ENCODE results near the gene C19orf73.
"Not testable (repeated sequence)": the region's sequence is repeated elsewhere in the genome, so short reads cannot be mapped to it uniquely, and the experiment has no call there.

The C19orf73 gene

DNA sequence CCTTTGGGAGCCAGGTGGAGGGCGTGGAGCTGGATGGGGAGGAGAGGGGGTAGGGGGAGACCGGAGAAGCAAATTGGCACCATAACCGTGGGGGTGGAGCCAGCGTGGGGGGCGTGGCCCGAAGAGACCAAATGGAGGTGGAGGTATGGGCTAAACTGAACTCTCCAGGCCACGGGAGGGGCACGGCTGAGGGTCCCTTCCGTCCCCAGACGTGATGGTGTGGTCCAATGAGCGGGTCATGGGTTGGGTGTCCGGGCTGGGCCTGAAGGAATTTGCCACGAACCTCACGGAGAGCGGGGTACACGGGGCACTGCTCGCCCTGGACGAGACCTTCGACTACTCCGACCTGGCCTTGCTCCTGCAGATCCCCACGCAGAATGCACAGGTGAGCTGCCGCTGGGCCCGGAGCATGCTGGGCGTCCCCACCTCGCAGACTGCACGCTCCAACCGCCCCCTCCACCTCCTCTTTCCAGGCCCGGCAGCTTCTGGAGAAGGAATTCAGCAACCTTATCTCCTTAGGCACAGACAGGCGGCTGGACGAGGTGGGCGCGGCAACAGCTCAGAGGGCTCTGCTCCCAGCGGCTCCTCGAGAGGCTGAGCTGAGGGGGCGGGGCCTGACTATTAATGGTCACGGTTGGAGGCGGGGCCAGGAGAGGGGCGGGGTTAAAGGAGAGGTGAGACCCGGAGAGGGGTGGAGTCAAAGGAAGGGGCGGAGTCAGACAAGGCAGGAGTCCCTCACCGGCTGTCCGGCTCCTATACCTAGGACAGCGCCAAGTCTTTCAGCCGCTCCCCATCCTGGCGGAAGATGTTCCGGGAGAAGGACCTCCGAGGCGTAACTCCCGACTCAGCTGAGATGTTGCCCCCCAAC lies 30.1 kb upstream of the C19orf73 start:
- FAIRE-seq = peak; percentile 73

DNA sequence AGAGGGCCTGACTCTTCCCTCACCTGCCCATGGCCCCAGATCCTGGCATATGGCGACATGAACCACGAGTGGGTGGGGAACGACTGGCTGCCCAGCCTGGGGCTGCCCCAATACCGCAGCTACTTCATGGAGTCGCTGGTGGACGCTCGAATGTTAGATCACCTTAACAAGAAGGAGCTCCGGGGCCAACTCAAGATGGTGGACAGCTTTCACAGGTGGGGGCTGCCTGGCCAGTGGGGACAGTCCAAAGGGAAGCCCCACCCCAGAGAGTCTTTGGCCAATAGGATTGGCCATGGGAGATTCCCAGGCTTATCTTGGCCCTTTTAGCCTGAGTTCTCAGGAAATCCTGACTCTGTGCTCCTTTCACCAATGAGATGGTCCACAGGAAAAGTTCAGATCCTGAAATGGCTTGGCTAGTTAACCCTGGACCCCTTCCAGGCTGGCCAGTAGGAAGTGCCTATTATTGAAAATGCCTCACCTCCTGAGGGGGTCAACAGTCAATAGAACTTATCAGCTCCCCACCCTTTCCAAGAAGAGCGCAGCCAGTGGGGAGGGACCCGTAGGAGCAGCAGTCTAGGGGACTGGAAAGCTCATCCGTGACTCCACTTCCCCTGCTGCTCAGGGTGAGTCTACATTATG lies 29.2 kb upstream of the C19orf73 start:
- FAIRE-seq = no peak

DNA sequence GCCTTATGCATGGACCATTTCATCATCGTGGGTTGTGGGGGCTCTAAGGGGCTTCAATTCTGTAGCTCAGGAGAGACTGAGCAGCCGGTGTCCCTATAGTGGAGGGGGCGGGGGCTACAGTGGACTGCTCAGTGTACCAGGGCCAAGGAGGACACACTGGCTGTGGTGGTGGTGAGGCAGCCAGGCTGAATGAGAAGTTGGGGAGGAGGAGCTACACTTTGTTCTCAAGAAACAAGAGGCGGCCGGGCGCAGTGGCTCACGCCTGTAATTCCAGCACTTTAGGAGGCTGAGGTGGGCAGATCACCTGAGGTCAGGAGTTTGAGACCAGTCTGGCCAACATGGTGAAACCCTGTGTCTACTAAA lies 27.4 kb upstream of the C19orf73 start:
- not testable (repeated sequence) for FAIRE-seq

DNA sequence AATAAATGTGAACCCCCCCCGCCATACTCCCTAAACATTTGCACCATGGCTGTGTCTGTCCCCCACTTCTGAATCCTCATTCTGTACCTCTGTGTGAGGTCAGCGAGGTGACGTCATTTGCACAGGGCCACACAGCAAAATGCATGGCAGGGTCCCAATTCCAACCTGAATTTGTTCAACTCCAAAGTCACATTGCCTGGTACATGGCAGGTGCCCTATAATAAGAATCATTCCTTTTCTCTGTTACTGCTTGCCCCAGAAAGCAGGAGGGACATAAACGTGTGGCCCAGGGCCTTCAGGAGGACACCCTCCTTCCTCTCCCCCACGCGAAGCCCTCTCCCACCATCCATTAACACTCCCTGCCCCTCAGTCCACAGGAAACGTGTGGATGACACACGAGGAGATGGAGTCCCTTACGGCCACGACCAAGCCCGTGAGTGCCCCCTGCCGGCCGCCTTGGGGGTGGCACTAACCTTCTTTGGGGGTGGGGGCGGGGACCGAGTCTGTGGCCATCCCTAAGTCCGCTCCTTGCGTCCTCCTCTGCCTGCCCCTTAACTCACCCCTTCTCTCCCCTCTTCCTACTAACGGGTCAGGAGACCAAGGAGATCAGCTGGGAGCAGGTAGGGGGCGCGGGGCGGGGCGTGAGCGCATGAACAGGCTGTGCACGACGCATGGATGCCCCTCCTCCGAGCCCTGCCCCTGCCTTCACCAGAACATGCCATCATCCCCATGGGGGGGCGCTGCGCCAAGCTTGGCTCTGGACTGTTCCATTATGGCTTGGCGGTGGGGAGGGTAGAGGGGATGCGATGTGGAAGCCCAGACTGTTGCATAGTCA lies 26.8 kb upstream of the C19orf73 start:
- FAIRE-seq = no peak

DNA sequence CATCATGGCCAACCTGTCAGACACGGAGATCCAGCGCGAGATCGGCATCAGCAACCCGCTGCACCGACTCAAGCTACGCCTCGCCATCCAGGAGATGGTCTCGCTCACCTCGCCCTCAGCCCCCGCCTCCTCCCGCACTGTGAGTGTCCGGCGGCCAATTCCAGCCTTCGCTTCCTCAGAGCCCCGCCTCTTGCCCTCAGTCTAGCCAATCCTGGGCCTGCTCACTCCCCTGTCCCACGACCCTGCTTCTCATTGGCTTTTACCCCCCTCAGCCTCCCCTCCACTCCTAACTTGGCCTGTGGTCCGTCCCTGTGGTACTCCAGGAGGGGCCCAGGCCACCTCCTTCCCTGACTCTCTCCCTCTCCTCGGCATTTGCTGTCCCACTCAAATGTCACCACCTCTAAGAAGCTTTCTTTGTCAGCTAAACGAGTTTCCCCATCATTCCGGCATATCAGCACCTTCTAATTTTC lies 24.0 kb upstream of the C19orf73 start:
- peak; percentile 98 for FAIRE-seq

DNA sequence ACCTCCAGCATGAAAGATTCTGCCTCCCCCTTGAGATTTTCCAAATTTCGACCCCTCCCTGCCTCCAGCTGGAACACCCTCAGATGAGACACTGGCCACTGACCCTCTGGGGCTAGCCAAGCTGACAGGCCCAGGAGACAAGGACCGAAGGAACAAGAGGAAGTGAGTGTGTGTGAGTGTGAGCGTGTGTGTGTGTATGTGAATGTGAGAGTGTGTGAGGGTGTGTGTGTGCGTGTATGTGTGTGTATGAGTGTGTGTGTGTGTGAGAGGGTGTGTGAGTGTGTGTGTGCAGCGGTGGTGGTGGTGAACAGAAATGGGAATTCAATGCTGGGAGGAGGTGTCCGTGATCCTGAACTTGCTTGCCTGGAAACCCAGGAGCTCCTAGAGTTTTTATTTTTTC lies 22.4 kb upstream of the C19orf73 start:
- FAIRE-seq = no peak

DNA sequence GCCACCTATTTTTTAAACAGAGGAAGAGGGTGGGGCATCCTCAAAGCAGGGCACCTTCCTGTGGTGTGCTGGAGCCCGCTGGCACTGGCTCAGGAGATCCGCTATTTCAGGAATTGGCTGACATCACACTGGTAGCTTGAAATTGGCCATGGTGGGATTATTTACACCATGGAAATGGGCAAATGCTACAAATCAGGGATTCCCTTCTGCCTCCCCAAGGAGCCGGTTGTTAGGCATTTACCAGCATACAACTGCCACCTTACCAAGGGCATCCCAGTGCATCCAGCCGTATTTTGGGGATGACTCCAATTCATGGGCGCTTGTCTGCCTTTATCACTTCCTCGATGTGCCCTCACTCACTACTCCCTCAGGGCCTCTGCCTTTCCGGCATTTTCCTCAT lies 22.0 kb upstream of the C19orf73 start:
- no peak for FAIRE-seq

DNA sequence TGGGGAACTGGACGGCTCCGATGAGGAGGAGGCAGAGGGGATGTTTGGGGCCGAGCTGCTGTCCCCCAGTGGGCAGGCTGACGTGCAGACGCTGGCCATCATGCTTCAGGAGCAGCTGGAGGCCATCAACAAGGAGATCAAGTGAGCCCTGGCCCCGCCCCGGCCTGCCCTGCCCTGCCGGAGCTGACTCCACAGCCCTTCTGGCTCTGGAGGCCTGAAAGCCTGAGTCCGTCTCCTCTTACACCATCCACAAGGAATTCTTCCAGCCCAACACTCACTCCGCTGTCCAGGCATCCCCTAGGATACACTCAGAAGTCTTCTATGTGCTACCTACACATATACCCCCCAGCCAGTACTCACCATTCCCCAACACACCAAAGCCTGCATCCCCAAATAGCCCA lies 17.8 kb upstream of the C19orf73 start:
- FAIRE-seq = no peak

DNA sequence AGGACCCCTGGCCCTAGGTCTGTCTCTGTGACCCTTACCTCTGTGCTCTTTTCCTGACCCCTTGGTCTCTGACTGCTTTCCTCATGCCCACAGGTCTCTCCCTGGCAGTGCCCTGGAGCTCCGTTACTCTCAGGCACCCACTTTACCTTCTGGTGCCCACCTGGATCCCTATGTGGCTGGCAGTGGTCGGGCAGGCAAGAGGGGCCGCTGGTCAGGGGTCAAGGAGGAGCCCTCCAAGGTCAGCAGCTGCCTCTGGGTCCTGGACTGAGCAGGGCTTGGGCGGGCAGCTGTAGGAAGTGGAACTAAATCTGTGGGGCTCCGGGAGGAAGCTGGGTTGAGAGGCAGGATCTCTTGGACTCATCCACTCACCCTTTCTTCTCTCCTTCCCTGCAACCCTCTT lies 16.7 kb upstream of the C19orf73 start:
- no peak for FAIRE-seq

DNA sequence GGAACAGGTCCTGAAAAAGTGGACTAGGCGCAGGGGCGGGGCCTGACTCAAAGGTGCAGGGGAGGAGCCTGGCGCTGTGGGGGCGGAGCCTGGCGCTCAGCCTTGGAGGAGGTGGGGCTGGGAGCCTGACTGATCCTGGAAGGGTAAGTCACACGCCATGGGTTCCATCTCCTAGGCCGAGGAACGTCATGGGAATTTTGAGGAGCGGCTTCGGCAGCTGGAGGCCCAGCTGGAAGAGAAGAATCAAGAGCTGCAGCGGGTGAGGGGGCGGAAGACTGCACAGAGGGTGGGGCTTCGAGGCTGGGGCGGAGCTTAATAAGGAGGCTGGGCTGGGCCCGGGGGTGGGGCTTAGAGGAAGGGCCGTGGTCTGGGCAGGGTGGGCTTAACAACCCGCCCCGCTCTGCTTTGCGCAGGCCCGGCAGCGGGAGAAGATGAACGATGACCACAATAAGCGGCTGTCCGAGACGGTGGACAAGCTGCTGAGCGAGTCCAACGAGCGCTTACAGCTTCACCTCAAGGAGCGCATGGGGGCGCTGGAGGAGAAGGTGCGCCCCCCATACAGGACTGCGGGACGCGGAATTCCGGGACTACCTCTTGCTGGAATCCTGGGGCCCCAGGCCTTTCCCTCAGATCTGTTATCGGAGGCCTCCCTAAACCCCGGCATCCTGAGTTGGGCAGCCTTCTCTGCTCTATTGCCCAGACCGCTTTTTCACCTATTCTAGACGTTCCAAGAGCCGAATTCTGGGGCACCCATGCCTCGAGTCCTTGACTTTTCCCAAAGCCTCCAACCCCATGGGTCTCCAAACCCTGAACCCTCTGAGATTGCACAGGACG lies 14.9 kb upstream of the C19orf73 start:
- FAIRE-seq = no peak

DNA sequence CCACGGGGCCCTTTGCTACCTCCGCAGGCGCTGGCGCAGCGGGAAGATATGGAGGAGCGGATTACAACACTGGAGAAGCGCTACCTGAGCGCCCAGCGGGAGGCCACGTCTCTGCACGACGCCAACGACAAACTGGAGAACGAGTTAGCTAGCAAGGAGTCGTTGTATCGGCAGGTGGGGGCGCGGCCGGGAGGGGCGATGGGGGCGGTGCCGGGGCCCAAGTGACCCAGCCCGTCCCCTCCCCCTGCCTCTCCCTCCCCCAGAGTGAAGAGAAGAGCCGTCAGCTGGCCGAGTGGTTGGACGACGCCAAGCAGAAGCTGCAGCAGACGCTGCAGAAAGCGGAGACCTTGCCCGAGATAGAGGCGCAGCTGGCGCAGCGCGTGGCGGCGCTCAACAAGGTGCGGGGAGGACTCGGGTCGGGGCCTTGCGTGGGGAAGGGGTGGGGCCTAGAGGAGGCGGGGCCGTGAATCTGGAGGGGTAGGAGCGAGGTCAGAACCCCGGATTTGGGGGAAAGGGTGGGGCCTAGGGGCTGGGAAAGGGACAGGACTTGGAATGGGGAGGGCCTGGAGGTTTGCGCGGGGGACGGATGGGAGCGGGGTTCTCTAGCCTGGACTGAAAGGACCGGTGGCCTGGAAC lies 14.1 kb upstream of the C19orf73 start:
- FAIRE-seq = no peak

DNA sequence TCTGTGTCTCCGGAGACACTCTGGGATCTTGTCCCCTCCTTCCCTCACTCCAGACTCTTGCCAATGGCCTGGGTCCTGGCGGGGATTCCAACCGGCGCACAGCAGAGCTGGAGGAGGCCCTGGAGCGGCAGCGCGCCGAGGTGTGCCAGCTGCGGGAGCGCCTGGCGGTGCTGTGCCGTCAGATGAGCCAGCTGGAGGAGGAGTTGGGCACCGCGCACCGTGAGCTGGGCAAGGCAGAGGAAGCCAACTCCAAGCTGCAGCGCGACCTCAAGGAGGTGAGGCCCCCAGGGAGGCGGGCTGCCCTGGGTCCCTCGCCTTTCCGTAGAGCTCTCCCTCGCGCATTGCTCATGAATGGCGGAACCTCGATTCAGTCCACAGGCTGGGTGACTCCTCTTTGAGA lies 11.4 kb upstream of the C19orf73 start:
- FAIRE-seq = no peak

DNA sequence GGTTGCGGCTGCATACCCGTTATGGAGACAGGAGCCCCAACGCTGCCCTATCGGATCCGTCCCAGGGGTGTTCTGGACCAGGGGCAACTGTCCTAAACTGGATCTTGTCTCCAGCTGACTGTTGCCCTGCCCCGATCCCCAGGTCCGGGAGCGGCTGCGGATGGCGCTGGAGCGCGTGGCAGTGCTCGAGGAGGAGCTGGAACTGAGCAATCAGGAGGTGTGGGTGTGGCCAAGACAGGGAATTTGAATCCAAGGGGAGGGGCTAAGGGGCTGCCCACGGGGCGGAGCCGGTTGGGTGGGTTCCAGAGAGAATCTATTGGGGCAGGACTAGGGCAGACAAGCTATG lies 10.3 kb upstream of the C19orf73 start:
- FAIRE-seq = no peak

DNA sequence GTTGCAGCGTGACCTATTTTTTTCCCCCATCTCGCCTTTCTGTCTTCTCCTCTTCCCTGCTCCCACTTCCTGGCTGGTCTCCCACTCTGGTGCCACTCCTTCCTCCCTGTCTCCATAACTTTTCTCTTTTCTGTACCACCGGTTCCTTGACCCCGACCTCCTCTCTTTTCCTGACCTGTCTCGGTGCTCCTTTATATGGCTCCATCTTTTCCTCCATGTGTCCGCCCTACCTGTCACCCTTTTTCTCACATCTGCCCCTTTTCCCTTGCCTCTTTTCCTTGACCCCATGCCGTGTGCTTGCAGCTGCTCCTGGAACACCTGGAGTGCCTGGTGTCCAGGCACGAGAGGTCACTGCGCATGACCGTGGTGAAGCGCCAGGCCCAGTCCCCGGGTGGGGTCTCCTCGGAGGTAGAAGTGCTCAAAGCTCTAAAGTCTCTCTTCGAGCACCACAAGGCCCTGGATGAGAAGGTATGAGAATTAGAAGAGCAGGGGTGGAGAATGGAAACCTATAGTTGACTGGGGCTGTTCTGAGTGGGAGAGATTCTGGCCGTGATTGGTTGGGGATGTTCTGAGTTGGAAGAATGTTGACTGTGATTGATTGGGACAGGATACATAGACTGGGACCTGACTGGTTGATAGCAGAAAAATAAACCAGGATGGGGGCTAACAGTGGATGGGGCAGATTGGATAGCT lies 9.7 kb upstream of the C19orf73 start:
- no peak for FAIRE-seq

DNA sequence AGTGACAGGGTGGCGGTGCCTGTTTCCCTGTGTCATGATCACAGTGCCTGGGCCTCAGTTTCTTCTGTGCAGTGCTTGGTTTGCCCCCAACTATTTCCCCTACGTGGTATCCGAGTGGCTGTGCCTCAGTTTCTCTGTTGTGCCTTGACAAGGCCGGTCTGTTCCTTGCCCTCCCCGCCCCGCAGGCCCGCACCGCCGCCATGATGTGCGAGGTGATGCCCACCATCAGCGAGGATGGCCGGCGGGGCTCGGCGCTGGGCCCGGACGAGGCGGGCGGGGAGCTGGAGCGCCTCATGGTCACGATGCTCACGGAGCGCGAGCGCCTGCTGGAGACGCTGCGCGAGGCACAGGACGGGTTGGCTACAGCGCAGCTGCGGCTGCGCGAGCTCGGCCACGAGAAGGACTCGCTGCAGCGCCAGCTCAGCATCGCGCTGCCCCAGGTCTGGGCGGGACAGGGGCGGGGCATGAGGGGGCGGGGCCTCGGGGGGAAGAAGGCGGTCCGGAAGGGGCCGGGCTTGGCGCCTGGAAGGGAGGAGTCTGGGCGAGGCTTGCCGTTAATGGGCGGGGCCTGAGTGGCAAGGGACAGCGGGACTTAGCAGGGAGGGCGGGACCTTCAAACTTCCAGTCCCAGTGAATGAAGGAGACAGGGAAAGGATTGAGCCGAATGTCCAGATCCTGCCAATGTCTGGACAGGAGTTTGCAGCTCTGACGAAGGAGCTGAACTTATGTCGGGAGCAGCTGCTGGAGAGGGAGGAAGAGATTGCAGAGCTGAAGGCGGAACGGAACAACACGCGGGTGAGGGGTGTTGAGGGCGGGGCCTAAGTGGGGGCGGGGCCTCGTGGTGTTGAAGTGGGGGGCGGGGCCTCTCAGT lies 9.0 kb upstream of the C19orf73 start:
- FAIRE-seq = peak; percentile 23

DNA sequence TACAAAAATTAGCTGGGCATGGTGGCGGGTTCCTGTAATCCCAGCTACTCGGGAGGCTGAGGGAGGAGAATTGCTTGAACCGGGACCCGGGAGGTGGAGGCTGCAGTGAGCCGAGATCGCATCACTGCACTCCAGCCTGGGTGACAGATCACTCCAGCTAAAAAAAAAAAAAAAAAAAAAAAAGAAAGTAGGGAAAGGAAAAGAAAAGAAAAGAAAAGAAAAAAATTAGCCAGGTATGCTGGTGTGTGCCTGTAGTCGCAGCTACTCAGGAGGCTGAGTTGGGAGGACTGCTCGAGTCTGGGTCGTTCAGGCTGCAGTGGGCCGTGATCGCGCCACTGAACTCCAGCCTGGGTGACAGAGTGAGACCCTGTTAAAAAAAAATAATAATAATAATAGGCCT lies 8.3 kb upstream of the C19orf73 start:
- not testable (repeated sequence) for FAIRE-seq

DNA sequence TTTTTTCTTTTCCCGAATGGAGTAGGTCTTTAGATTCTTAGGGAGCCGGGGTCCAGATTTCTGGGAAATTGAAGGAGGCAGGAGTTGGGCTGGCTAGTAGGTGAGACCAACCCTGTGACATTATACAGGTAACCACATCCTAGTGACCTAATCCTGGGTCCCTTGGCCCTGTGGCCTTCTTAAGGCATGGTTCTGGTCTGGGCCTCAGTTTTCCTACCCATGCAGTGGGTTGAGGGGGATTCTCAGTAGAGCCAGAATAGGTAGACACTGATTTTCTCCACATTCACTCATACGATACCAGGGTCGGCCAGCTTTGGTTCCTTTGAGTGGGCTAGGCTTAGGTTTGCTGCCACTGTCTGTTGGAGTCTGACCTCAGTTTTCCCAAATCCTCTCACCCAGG lies 7.6 kb upstream of the C19orf73 start:
- no peak for FAIRE-seq

DNA sequence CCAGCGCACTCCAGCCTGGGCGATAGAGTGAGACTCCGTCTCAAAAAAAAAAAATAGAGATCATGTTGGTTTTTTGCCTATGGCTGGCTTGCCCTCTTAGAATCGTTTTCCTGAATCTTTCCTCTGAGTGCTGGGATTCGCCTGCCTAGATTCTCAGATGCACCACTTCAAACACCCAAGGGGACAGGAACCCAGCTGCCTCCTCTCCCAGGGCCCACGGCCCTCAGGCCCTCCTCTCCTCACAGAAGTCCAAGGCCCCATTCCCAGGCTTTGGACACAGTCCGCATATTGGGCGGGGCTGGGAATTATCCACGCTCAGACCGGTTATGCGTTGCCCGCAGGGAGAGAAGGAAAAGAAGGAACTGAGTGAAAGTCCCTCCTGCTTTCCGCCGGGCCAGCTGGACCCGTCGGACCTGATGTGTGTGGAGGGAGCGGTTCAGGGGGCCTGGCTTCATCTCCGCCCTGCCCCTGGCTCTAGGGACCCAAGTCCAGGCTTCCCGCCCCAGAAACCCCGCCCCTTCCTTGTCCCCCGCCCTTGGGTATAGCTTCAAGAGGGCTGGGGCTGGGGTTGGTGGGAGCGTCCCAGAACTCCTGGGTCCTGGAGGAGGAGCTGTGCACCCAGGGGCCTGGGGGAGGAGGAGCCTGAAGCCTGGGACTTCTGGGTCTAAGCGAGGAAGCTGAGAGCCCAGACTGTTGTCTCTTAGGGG lies 6.2 kb upstream of the C19orf73 start:
- no peak for FAIRE-seq

DNA sequence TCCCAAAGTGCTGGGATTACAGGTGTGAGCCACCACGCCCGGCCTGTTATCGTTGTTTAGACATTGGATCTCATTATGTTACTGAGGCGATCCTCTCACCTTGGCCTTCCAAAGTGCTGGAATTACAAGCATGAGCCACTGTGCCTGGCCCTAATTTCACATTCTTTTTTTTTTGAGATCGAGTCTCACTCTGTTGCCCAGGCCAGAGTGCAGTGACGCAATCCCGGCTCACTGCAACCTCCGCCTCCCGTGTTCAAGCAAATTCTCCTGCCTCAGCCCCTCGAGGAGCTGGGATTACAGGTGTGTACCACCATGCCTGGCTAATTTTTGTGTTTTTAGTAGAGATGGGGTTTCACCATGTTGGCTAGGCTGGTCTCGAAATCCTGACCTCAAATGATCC lies 4.3 kb upstream of the C19orf73 start:
- not testable (repeated sequence) for FAIRE-seq

DNA sequence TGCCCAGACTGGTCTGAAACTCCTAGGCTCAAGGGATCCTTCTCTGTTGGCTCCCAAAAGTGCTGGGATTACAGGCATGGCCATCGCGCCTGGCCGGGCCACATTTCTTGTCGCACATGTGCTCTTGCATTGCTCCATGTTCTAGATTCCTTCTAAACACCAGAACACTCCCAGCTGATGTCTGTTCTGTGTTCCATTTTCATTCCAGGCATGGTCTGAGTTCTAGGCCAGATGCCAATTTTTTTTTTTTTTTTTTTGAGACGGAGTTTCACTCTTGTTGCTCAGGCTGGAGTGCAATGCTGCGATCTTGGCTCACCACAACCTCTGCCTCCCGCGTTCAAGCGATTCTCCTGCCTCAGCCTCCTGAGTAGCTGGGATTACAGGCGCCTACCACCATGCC lies 2.9 kb upstream of the C19orf73 start:
- FAIRE-seq = not testable (repeated sequence)
